Endometrial microvascular endothelial cells (primary cell): Measurements from ENCODE around the gene UVSSA. TPM values are rescaled to one million over a fixed set of nuclear protein-coding genes. Genes with fewer than 3 reads are reported as not detected.
"Not testable (repeated sequence)": the region's sequence is repeated elsewhere in the genome, so short reads cannot be mapped to it uniquely, and the experiment has no call there.

ENCODE experiments used
- in situ Hi-C: cut with HindIII; loops from 2 replicates; pipeline ENCODE4 v1.10.0; 2017; ENCODE audit warnings: low sequenced_read_pairs, low pct_unique_long_range_greater_than_20kb; ENCODE audit errors: inconsistent ontology term
- total RNA-seq: library from RNA; depleted of rRNA; stranded (reverse); fragments of >200 nt; gene quantifications from one replicate; pipeline ENCODE4 v1.2.3, GENCODE V29; 2015; ENCODE audit errors: inconsistent ontology term

UVSSA gene
- total RNA-seq, 1 donor from 2014 or later = 7.4 TPM

- in situ Hi-C loops = no loop called here
Measured at GRCh38 chr4:1381944-1382541, 35.0 kb downstream of the UVSSA start.

- in situ Hi-C loops = no loop called here
Measured at GRCh38 chr4:1382776-1383727, 36.0 kb downstream of the UVSSA start.

- in situ Hi-C loops = no loop called here
Measured at GRCh38 chr4:1383728-1384591, 37.0 kb downstream of the UVSSA start.

GRCh38 chr4:1384675-1385372, 37.8 kb downstream of the UVSSA start:
- in situ Hi-C loops = no loop called here

- in situ Hi-C loops = no loop called here
Measured at GRCh38 chr4:1385373-1386340, 38.6 kb downstream of the UVSSA start.

- in situ Hi-C loops = not testable (repeated sequence)
Measured at GRCh38 chr4:1393363-1393762, 46.4 kb downstream of the UVSSA start.

- in situ Hi-C loops = no loop called here
Measured at GRCh38 chr4:1393866-1394265, 46.9 kb downstream of the UVSSA start.

GRCh38 chr4:1394554-1395388, 47.8 kb downstream of the UVSSA start:
- in situ Hi-C loops = not testable (repeated sequence)

- in situ Hi-C loops = not testable (repeated sequence)
Measured at GRCh38 chr4:1395389-1395820, 48.4 kb downstream of the UVSSA start.

GRCh38 chr4:1395941-1396805, 49.2 kb downstream of the UVSSA start:
- in situ Hi-C loops = no loop called here

- in situ Hi-C loops = no loop called here
Measured at GRCh38 chr4:1396806-1397455, 49.9 kb downstream of the UVSSA start.

GRCh38 chr4:1398681-1399507, 51.9 kb downstream of the UVSSA start:
- in situ Hi-C loops = no loop called here

- in situ Hi-C loops = no loop called here
Measured at GRCh38 chr4:1399508-1400190, 52.6 kb downstream of the UVSSA start.

GRCh38 chr4:1400191-1400805, 53.3 kb downstream of the UVSSA start:
- in situ Hi-C loops = no loop called here
